Measurements from ENCODE around the gene EPHA4.

The EPHA4 gene

GRCh38 chr2:221392228-221392881 is 179.7 kb downstream of the EPHA4 start:
- no peak for DNase-seq (ENCODE audit: low read depth)

GRCh38 chr2:221390878-221391277 is 181.2 kb downstream of the EPHA4 start:
- DNase-seq (ENCODE audit: low read depth): no peak

- DNase-seq (ENCODE audit: low read depth): no peak
These were observed 182.2 kb downstream of the EPHA4 start for GRCh38 chr2:221389904-221390303.

GRCh38 chr2:221389421-221389820 is 182.7 kb downstream of the EPHA4 start:
- no peak for DNase-seq (ENCODE audit: low read depth)

- DNase-seq (ENCODE audit: low read depth): no peak
These were observed 183.2 kb downstream of the EPHA4 start for GRCh38 chr2:221388891-221389290.

GRCh38 chr2:221385716-221386115 is 186.4 kb downstream of the EPHA4 start:
- DNase-seq (ENCODE audit: low read depth): no peak

- no peak for DNase-seq (ENCODE audit: low read depth)
These were observed 190.1 kb downstream of the EPHA4 start for GRCh38 chr2:221381928-221382488.

GRCh38 chr2:221380686-221381085 is 191.4 kb downstream of the EPHA4 start:
- no peak for DNase-seq (ENCODE audit: low read depth)

GRCh38 chr2:221380062-221380461 is 192.0 kb downstream of the EPHA4 start:
- no peak for DNase-seq (ENCODE audit: low read depth)

GRCh38 chr2:221377597-221377996 is 194.5 kb downstream of the EPHA4 start:
- DNase-seq (ENCODE audit: low read depth): no peak

GRCh38 chr2:221377066-221377465 is 195.0 kb downstream of the EPHA4 start:
- DNase-seq (ENCODE audit: low read depth): peak; percentile 60

GRCh38 chr2:221374234-221374633 is 197.9 kb downstream of the EPHA4 start:
- no peak for DNase-seq (ENCODE audit: low read depth)

GRCh38 chr2:221372907-221373306 is 199.2 kb downstream of the EPHA4 start:
- DNase-seq (ENCODE audit: low read depth): no peak

- DNase-seq (ENCODE audit: low read depth): no peak
These were observed 199.8 kb downstream of the EPHA4 start for GRCh38 chr2:221372159-221372884.

GRCh38 chr2:221371347-221371746 is 200.8 kb downstream of the EPHA4 start:
- no peak for DNase-seq (ENCODE audit: low read depth)

GRCh38 chr2:221370857-221371211 is 201.3 kb downstream of the EPHA4 start:
- DNase-seq (ENCODE audit: low read depth): no peak

GRCh38 chr2:221370076-221370856 is 201.8 kb downstream of the EPHA4 start:
- DNase-seq (ENCODE audit: low read depth): no peak
